Stimulated activated naive CD8-positive, alpha-beta T cell treated with anti-CD3 and anti-CD28 coated beads, Interleukin-15, amount 100 ng/mL, for 72 hours (primary cell): Measurements from ENCODE around the gene ZFR2.

ENCODE experiments used
- ATAC-seq: fragments of 150-1000 bp; cut with Tn5 transposase; 2 replicates; pipeline ENCODE4 v1.10.0; 2021; ENCODE audit warnings: mild to moderate bottlenecking, moderate library complexity
- DNase-seq, 2 donors: peaks; one replicate each; pipeline ENCODE4 v3.0.0; 2021 to 2022
- H3K27ac Mint-ChIP-seq, 2 donors: one replicate each; pipeline ENCODE4 v1.8.0; 2022; ENCODE audit warnings: mild to moderate bottlenecking in 2 of 2, mixed read lengths in 2 of 2, moderate library complexity in 2 of 2
- H3K27me3 Mint-ChIP-seq: one replicate; pipeline ENCODE4 v1.8.0; 2022; ENCODE audit warnings: mixed read lengths
- H3K4me1 Mint-ChIP-seq: one replicate; pipeline ENCODE4 v1.8.0; 2022; ENCODE audit warnings: mild to moderate bottlenecking, mixed read lengths
- H3K4me3 Mint-ChIP-seq, 2 donors: one replicate each; pipeline ENCODE4 v1.8.0; 2022; ENCODE audit warnings: mild to moderate bottlenecking in 2 of 2, mixed read lengths in 2 of 2, moderate library complexity in 1 of 2
- H3K9me3 Mint-ChIP-seq, 2 donors: one replicate each; pipeline ENCODE4 v1.8.0; 2022; ENCODE audit warnings: mixed read lengths in 2 of 2

The ZFR2 gene

DNA sequence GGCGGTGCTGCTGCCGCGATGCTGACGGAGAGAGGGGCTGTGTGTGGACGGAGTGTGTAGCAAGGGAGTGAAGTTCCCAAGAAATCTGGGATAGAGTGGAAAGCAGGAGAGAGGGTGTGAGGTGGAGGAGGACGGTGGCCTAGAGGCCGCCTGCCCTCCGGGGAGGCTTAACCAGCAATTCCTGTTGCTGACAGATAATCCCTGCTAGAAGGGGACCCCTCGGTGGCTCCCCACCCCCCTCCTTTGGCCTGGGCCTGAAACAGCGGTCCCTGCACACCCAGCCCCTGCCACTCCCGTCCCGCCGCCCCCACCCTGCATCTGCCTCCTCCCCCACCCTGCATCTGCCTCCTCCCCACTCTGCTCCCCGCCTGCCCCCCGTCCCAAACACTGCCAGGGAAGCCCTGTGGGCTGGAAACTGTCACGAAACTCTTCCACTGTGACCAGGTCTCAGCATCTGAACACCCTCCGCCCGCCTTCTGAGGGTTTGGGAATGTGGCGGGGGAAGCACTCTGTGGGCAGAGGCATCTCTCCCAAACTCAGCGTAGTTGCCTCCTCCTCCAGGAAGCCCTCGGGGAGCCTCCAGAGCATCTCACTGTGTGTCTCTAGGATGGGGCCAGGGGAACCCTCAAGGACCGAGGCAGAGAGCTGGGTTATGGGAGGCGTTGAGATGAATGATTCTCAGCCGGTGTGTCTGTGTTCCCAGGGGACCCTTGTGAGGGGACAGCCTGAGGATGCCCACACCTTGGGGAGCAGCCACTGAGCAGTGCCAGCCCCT lies 65.5 kb downstream of the ZFR2 start:
- H3K4me3 Mint-ChIP-seq: no peak overlapping the region
- peaks cover 0 to 6% of the 10 kb centered on the region in 2 donors for H3K9me3 Mint-ChIP-seq
- H3K27me3 Mint-ChIP-seq: peaks cover 7% of the 10 kb centered on the region
- no peak for DNase-seq
- H3K4me1 Mint-ChIP-seq: peaks cover 54% of the 10 kb centered on the region
- no peak for ATAC-seq
- no peak overlapping the region for H3K27ac Mint-ChIP-seq

DNA sequence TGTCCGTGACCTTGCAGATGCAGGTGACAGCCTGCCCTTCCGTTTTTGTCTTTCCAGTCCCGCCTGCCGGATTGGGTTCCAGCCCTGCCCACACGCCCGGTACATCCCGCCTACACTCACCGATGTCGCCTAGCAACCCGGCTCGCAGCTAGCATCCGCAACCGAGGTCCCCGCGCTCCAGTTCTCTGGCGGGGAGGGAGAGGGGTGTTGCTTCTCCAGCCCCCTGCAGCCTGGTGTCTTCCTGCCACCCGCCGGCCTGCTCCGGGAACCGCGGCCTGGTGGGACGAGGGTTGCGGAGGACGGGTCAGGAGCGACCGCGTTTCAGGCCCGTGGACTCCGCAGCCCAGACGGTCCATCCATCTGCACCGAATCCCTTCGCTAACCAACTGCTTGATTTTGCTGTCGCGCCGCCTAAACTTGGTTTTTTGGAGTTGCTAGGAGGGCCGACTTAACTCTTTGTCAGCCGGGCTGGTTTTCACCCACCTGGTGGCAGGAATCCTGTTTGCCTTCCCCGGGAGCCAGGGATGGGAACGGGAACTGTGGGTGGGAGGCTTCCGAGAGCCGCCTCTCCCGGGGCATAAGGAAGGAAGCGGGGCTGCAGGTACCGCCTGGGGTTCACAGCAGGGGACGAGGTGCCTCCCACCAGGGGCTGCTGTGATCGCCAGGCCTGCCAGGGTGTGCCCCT lies 67.3 kb downstream of the ZFR2 start:
- H3K27ac Mint-ChIP-seq: no peak overlapping the region
- peak; percentile 55 to 66 for DNase-seq
- peak overlapping the region; percentile 77 for H3K4me3 Mint-ChIP-seq
- peaks cover 5 to 6% of the 10 kb centered on the region in 2 donors for H3K9me3 Mint-ChIP-seq
- H3K27me3 Mint-ChIP-seq: peaks cover 7% of the 10 kb centered on the region
- peak; percentile 81 for ATAC-seq
- H3K4me1 Mint-ChIP-seq: peaks cover 47% of the 10 kb centered on the region

DNA sequence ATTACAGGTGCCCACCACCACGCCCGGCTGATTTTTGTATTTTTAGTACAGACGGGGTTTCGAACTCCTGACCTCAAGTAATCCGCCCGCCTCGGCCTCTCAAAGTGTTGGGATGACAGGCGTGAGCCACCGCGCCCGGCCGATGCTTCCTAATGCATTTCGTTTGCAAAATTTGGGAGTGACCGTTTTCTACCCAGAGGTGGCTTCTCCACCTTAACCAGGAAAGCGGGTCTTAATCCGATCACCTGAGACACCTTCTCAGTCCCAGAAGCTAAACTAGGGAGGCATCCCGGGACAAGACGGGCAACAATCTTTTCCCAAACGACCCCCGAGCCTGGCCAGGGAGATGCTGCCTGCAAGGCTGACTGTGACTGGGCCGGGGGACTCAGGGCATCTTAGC lies 67.8 kb downstream of the ZFR2 start:
- Mint-ChIP-seq H3K27me3 (peaks cover 7% of the 10 kb centered on the region), H3K4me1 (peaks cover 44% of the 10 kb centered on the region), H3K9me3 (peaks cover 8 to 9% of the 10 kb centered on the region in 2 donors), H3K27ac (no peak overlapping the region), H3K4me3 (peak overlapping the region; percentile 77)
- DNase-seq: no peak
- no peak for ATAC-seq

DNA sequence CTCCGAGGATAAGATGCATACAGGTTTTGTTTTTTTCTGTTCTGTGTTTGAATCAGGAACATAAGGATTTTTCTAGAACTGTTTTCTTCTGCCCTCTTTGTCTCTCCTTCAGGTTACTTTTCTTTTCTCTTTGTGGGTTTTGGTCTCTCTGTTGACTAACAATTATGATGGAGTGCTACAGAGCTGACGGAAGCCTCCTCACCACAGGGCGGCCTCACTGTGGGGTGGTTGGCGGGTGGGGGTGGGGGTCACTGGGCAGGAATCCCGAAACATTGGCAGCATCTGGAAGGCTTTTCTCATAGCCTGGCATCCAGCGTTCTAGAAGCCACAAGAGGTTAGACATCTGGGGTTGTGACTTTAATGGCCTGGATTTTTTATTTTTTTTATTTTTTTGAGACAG lies 70.7 kb downstream of the ZFR2 start:
- Mint-ChIP-seq H3K27me3 (peaks cover 7% of the 10 kb centered on the region), H3K9me3 (peaks cover 8 to 9% of the 10 kb centered on the region in 2 donors), H3K27ac (no peak overlapping the region), H3K4me1 (peaks cover 38% of the 10 kb centered on the region), H3K4me3 (peak overlapping the region in 1 of 2 donors; percentile 30)
- ATAC-seq (peak; percentile 84), DNase-seq (no peak)

DNA sequence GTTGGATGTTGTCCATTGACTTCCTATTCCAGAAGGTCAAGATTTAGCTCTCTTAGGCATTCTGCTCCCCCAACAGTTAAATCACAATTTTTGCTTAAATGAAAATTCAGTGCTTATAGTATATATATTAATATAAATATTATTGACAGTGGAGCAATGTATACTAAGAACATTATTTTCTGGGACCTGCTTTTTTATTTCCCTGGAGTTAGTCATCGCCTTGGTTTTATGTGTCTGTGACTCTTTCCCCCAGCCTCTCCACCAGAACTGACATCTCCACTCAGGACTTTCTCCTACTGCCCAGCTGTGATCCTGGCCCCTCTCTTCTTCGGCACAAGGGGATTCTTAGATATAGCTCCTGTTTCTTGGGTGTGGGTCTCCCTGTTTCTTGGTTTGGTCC lies 72.5 kb downstream of the ZFR2 start:
- Mint-ChIP-seq H3K27ac (no peak overlapping the region), H3K27me3 (peaks cover 2% of the 10 kb centered on the region), H3K4me1 (peaks cover 31% of the 10 kb centered on the region), H3K9me3 (peaks cover 8 to 9% of the 10 kb centered on the region in 2 donors), H3K4me3 (no peak overlapping the region)
- no peak for ATAC-seq
- no peak for DNase-seq

DNA sequence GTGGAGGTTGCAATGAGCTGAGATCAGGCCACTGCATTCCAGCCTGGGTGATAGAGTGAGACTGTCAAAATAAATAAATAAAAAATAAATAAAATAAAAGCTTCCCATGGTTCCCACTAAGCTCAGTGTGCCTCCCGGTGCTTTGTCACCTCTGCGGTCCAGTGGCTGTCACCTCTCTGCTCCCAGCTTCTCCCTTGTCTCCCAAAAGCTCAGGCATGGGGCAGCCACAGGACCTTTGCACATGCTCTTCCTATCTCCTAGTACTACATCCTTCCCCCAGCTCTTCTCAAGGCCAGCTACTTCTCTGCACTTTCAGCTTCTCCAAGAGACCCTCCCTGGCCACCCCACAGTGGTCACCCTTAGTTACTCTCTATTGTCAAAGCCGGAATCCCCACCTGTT lies 75.0 kb downstream of the ZFR2 start:
- H3K27me3 Mint-ChIP-seq: no peaks in the 10 kb centered on the region
- DNase-seq (no peak), ATAC-seq (no peak)
- H3K4me3 Mint-ChIP-seq: no peak overlapping the region
- peaks cover 18% of the 10 kb centered on the region for H3K4me1 Mint-ChIP-seq
- H3K27ac Mint-ChIP-seq: no peak overlapping the region
- H3K9me3 Mint-ChIP-seq: peaks cover 8 to 9% of the 10 kb centered on the region in 2 donors

DNA sequence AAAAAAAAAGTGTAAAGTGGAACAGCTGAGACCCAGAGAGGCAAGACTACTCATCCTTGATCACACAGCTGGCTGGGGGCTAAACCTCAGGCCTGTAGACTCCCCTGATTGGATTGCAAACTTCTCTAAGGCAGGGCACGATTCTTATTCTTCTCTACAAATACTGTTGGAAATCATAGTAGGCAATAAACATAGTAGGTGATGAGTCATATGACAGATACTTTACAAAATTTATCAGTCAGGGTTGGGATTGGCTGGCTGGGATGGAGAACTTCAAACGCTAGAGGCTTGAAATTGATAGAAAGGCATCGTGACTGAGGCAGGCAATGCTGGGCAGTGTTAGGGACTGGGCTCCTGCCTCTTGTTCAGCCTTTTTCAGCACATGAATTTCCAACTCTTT lies 76.7 kb downstream of the ZFR2 start:
- H3K27me3 Mint-ChIP-seq: no peaks in the 10 kb centered on the region
- H3K4me1 Mint-ChIP-seq: peaks cover 10% of the 10 kb centered on the region
- H3K27ac Mint-ChIP-seq: no peak overlapping the region

DNA sequence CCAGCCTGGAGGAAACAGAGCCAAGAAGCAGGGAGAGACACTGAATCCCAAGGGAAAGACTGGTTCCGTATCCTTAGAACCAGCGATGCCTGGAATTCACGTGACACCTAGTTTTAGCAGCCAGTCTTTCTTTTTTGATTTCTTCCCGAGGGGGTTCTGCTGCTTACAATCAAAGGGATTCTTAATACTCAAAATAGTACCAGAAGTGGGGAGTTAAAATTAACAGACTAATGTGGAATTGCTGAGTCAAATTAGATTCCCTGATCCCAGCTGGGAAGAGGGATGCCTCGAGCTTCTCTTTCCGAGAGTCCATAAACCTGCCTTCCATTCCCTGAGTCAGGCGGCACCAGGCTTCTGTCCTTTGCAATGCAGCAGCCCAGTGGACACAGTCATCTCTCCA lies 77.9 kb downstream of the ZFR2 start:
- no peak for DNase-seq
- H3K9me3 Mint-ChIP-seq: no peaks in the 10 kb centered on the region
- no peaks in the 10 kb centered on the region for H3K27me3 Mint-ChIP-seq
- ATAC-seq: no peak
- H3K27ac Mint-ChIP-seq: no peak overlapping the region
- peaks cover 10% of the 10 kb centered on the region for H3K4me1 Mint-ChIP-seq
- no peak overlapping the region for H3K4me3 Mint-ChIP-seq

More for the DNA sequence above, 76.7 kb downstream of the ZFR2 start:
- ATAC-seq (no peak), DNase-seq (no peak)
- Mint-ChIP-seq H3K9me3 (peaks cover 8% of the 10 kb centered on the region in 2 donors), H3K4me3 (no peak overlapping the region)

DNA sequence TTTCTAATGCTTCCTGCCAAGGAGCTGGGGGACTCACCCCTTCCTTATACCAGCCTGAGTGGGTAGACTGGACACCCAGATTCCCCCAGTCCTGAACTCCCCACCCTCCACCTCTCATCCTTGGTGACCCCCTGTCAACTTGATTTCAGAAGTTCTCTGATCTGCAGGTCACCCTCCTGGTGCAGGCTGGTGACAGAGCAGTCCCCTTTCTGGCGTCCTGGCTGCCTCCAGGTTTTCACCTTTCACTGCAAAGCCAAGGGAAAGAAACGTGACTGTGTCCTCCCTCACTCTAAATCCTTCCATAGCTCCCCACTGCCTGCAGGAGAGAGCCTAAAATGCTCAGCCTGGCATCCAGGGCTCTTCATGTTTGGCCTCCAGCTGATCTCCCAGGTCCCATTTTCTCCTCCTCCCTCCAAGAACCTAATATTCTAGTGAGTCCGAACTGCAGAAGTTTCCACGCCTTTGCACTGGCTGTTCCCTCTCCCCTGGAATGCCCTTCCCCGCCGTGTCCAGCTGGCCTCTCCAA lies 78.6 kb downstream of the ZFR2 start:
- ATAC-seq (no peak), DNase-seq (no peak)
- peak overlapping the region in 1 of 2 donors; percentile 72 for H3K27ac Mint-ChIP-seq
- H3K4me3 Mint-ChIP-seq: no peak overlapping the region
- H3K4me1 Mint-ChIP-seq: peaks cover 12% of the 10 kb centered on the region
- H3K27me3 Mint-ChIP-seq: no peaks in the 10 kb centered on the region
- no peaks in the 10 kb centered on the region for H3K9me3 Mint-ChIP-seq

DNA sequence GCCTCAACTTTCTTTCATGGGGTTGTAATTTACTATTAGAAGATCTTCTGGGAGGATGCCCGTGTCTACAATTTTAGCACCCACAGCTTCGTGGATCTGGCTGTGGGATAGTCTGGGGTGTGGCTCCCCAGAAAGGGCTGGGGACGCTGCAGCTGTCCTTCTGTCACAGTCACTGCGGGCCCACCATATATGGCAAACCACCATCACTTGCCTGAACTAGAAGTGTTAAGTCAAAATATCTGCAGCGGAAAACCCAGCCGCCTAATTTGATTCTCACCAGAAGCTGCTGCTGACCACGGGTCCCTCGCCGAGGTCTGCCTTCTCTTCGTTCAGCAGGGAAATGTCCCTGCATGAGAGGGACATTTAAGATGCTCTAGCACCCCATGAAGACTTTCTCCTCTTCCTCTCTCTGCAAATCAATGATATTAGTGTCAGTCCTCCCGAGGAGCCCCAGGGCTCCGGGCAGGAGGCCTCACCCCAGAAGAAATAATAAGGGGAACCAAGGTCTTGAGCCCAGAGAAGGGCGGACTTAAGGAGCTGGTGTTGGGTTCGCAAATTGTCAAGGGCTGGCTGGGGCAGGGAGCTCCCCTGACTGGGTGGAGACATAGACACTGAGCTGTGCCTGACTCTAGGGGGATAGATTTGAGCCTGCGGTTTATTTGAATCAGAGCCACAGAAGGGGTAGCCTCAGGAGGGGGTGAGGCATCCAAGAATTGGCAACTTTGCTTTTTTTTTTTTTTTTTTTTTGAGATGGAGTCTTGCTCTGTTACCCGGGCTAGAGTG lies 79.7 kb downstream of the ZFR2 start:
- H3K9me3 Mint-ChIP-seq: no peaks in the 10 kb centered on the region
- DNase-seq (no peak), ATAC-seq (no peak)
- H3K4me3 Mint-ChIP-seq: no peak overlapping the region
- H3K27me3 Mint-ChIP-seq: no peaks in the 10 kb centered on the region
- peaks cover 23% of the 10 kb centered on the region for H3K4me1 Mint-ChIP-seq
- H3K27ac Mint-ChIP-seq: no peak overlapping the region

DNA sequence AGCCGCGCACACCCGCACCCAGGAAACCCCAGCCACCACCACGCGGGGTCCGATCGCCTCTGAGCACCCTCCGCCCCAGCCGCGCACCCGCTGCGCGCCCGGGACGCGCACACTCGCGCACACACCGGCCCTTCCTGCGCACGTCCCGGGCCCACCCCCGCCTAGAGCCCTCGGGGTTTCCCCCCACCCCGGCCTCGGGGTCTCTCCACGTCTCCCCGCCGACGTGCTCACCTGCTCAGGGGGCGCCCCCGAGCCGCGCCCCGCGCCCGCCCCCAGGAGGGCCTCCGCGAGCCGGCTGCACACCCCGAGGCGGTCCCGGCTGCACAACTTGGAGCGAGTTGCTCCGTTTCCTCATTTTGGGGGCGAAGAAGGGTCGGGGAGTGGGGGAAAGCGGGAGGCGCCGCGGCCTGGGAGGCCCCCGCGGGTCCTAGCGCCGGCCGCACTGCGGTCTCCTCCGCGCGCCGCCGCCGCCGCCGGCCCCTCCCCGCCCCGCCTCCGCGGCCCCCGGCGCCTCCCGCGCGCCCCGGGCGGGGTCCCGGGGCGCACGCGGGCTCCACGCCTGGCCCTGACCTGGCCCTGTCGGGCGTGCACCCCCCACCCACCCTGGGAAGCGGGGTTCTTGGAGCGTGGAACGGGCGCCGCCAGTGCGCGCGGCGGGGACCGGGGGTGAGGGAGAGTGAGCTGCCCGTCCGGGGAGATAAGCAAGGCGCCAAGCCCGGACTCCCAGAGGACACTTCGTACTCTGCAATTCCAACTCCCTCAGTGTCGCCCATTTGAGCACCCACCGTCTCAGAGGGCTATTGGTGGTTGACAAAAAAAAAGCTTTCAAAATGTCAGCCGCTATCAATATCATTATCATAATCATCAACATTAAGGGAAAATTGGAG lies 82.7 kb downstream of the ZFR2 start, which contains the start of gene MATK:
TSS of gene MATK (minus strand) at position 444 of the 887 bp plus-strand sequence. CDS start 1,246 bp downstream, outside the sequence.
- Mint-ChIP-seq H3K4me1 (peaks cover 24% of the 10 kb centered on the region), H3K4me3 (peak within 1 kb of the TSS; percentile 72 to 85), H3K27me3 (no peaks in the 10 kb centered on the region), H3K9me3 (peaks cover 12 to 16% of the 10 kb centered on the region in 2 donors), H3K27ac (peak within 1 kb of the TSS in 1 of 2 donors; percentile 24)
- ATAC-seq: peak; percentile 69
- peak; percentile 39 to 43 for DNase-seq

DNA sequence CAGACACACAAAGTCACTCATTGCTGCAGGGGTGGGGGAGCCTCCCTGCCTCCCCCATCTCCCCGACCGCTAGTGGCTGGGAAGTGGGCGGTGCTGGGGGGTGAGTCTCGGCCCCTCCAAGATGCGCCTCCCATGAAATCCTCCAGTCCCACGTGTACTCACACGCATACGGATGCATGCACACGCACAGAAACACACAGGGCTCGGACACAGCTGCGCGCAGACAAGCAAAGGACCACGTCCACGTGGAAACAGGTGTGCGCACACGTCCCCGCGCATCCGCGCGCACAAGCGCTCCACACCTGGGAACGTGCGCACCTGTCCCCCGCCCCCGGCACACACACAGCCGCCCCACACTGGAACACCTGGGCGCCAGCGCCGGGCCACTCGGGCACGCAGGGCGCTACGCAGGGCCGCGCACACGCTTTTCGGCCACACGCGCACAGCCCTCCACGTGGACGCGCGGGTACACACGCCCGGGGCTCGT lies 83.3 kb downstream of the ZFR2 start:
- ATAC-seq: peak; percentile 38
- Mint-ChIP-seq H3K27me3 (no peaks in the 10 kb centered on the region), H3K4me3 (peak overlapping the region; percentile 72 to 85), H3K4me1 (peaks cover 24% of the 10 kb centered on the region), H3K9me3 (peaks cover 12 to 17% of the 10 kb centered on the region in 2 donors), H3K27ac (no peak overlapping the region)
- DNase-seq: peak in 1 of 2 donors; percentile 33

DNA sequence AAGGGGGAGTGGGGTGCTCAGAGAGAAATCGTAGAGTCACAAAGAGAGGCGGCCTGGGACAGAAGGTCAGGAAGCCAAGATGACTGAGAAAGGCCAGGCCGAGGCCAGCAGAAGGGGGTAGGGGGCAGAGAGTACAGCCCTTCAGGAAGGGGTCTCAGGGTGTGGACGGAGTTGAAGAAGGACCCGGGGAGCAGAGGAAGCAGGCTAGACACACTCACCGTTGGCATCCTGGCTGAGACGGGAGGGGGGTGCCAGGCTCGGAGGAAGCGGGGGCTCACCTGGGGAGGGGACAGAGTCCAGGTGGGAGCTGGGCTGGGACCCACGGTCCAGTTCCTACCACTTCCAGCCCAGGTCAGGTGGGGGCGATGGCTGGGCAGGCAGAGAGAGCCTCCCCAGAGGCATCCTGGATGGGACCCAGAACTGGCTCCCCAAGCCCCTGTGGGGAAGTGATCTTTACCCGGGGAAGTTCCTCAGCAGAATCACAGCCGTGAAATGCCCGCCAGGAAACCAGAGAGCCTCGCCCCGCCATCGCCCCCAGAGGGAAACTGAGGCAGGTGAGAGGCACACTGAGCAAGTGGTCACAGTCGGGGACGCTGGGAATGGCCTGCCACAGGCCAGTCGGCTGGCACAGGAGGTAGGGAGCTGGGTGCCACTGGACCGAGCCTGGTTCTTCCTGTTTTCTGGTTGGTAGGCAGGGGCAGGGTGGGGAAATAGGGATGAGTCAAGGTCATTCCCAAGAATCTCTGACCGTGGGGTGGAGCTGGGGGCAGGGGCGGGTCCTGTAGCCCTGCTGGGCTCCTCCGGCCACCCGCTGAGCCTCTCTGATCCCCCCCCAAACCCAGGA lies 84.0 kb downstream of the ZFR2 start:
- Mint-ChIP-seq H3K27me3 (no peaks in the 10 kb centered on the region), H3K4me3 (peak overlapping the region; percentile 72 to 85), H3K9me3 (peaks cover 12 to 17% of the 10 kb centered on the region in 2 donors), H3K27ac (no peak overlapping the region), H3K4me1 (peaks cover 24% of the 10 kb centered on the region)
- DNase-seq (no peak), ATAC-seq (no peak)
